Kidney (tissue), 14 donors: ENCODE results near the gene L1CAM. TPM values are rescaled to one million over a fixed set of nuclear protein-coding genes. Genes with fewer than 3 reads are reported as not detected.
A peak's percentile ranks its signal among the peaks of the same experiment; 100 is the strongest.

Experiments
- DNase-seq, 5 donors: peaks; one replicate each; pipeline ENCODE4 v3.0.0-alpha.2; 2013 to 2020
- FAIRE-seq: peaks from 2 replicates; lab custom pipeline; 2012; peaks lifted over from hg19 to GRCh38; lab: Jason Lieb, UNC
- H3K27ac ChIP-seq, 2 donors: one replicate each; pipeline ENCODE4 v1.7.0; 2013; ENCODE audit warnings: low read depth in 2 of 2, low read length in 2 of 2, inconsistent platforms in 1 of 2
- H3K27me3 ChIP-seq: one replicate; pipeline ENCODE4 v1.7.1; 2013; ENCODE audit warnings: low read length, inconsistent platforms; ENCODE audit not compliant: control insufficient read depth, insufficient read depth
- H3K36me3 ChIP-seq, 3 donors: one replicate each; pipeline versions ENCODE4 v1.7.0 to v1.7.1; 2013; ENCODE audit warnings: low read length in 3 of 3, control low read depth in 1 of 3, inconsistent platforms in 1 of 3; ENCODE audit not compliant: insufficient read depth in 3 of 3, control insufficient read depth in 2 of 3
- H3K4me1 ChIP-seq, 3 donors: one replicate each; pipeline versions ENCODE4 v1.7.0 to v1.7.1; 2013; ENCODE audit warnings: low read length in 3 of 3, inconsistent platforms in 1 of 3, low read depth in 1 of 3; ENCODE audit not compliant: control insufficient read depth in 2 of 3, insufficient read depth in 2 of 3
- H3K4me3 ChIP-seq, 3 donors: one replicate each; pipeline versions ENCODE4 v1.7.0 to v1.8.1; 2013; ENCODE audit warnings: low read length in 3 of 3, control low read depth in 1 of 3, inconsistent platforms in 1 of 3
- H3K9ac ChIP-seq, 3 donors: one replicate each; pipeline versions ENCODE4 v1.7.0 to v1.7.1; 2013; ENCODE audit warnings: low read length in 3 of 3, control low read depth in 1 of 3, inconsistent platforms in 1 of 3
- H3K9me3 ChIP-seq, 3 donors: one replicate each; pipeline versions ENCODE4 v1.7.0 to v1.7.1; 2013; ENCODE audit warnings: low read length in 3 of 3, control low read depth in 1 of 3, inconsistent platforms in 1 of 3; ENCODE audit not compliant: control insufficient read depth in 2 of 3, insufficient read depth in 1 of 3
- intact Hi-C: fragments of 100-400 bp; cut with DNase I; formaldehyde crosslinking; loops from one replicate; pipeline ENCODE4 v1.11.1; 2022
- polyA plus RNA-seq: library from polyadenylated mRNA; stranded (reverse); fragments of 350-450 nt; fragmentation: Illumina TruSeq; extraction: RNeasy Lipid Tissue Mini Kit (QIAGEN cat#74804); gene quantifications from one replicate; pipeline ENCODE4 v1.2.3, GENCODE V29; 2014; ENCODE audit warnings: low read depth, low replicate concordance; ENCODE audit not compliant: insufficient read depth
- total RNA-seq: library from RNA; stranded (reverse); fragmentation: NEBNext Ultra II Directional; extraction: Animal tissue kit (Norgen Biotek cat#: 25700); gene quantifications from one replicate; pipeline ENCODE4 v1.2.1, GENCODE V29; 2021
- TF ChIP-seq, protein P1 (sequence below): IDR thresholded peaks from 3 replicates; pipeline ENCODE4 v1.5.1; 2012; ENCODE audit warnings: mild to moderate bottlenecking, moderate library complexity, borderline replicate concordance; ENCODE audit not compliant: insufficient read depth; ENCODE audit errors: extremely low read depth
- donor health status: control.
- donor health status: control.
- donor health status: control.
- donor health status: control.
- donor health status: control.
- donor health status: DM: yes; HTN: yes; CAD: no.
- donor health status: Normal renal cell carcinoma (clear cell type).

L1CAM gene
- total and polyA plus RNA-seq, 2 donors from 2014 or later: 26.1 to 71.9 TPM

DNA sequence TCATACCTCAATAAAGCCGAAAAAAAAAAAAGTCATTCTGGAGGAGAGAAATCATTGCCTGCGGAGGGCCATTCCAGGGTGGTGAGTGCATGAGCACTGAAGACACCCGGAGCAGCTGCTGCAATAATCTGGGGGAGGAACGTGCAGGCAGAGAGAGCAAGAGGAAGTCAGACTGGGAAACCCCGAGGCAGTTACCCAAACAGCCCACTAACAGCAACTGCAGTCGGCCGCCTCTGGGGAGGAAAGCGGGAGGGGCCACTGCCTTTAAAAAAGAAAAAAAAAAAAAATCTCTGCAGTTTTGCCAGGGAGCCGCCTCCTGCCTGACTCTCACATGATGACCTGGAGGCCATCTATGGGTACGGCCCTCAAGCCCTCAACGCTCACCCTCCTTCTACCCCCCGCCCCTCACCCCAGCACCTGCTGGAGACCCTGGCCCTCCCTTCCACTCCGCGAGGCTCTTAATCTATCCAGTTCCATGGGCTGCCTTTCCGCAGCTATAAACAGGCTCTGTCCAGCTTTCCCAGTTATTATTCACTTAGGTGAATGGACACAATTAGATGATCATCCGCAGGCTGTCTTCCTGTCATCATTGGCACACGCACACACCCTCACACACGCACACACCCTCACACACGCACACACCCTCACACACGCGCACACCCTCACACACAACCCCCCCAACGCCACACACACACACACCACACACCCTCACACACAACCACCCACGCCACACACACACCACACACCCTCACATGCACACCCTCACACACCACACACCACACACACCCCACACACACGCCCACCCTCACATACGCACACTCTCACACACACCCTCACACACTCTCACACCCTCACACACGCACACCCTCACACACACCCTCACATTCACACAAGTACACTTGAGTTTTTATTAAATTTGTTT is 15.1 kb upstream of the L1CAM start:
- FAIRE-seq: peak; percentile 49
- H3K4me3 ChIP-seq: no peak overlapping the region
- peaks cover 0 to 8% (median 0%) of the 10 kb centered on the region in 3 donors for H3K4me1 ChIP-seq
- intact Hi-C loops: no loop called here
- peak in 3 of 5 donors; percentile 45 to 54 (median 49) for DNase-seq
- H3K9ac ChIP-seq: no peak overlapping the region
- H3K36me3 ChIP-seq: no peaks in the 10 kb centered on the region
- H3K27ac ChIP-seq: peak overlapping the region in 1 of 2 donors; percentile 3
- no peaks in the 10 kb centered on the region for H3K9me3 ChIP-seq
- TF ChIP-seq, protein P1, sequence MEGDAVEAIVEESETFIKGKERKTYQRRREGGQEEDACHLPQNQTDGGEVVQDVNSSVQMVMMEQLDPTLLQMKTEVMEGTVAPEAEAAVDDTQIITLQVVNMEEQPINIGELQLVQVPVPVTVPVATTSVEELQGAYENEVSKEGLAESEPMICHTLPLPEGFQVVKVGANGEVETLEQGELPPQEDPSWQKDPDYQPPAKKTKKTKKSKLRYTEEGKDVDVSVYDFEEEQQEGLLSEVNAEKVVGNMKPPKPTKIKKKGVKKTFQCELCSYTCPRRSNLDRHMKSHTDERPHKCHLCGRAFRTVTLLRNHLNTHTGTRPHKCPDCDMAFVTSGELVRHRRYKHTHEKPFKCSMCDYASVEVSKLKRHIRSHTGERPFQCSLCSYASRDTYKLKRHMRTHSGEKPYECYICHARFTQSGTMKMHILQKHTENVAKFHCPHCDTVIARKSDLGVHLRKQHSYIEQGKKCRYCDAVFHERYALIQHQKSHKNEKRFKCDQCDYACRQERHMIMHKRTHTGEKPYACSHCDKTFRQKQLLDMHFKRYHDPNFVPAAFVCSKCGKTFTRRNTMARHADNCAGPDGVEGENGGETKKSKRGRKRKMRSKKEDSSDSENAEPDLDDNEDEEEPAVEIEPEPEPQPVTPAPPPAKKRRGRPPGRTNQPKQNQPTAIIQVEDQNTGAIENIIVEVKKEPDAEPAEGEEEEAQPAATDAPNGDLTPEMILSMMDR: no peak
- H3K27me3 ChIP-seq: no peaks in the 10 kb centered on the region

DNA sequence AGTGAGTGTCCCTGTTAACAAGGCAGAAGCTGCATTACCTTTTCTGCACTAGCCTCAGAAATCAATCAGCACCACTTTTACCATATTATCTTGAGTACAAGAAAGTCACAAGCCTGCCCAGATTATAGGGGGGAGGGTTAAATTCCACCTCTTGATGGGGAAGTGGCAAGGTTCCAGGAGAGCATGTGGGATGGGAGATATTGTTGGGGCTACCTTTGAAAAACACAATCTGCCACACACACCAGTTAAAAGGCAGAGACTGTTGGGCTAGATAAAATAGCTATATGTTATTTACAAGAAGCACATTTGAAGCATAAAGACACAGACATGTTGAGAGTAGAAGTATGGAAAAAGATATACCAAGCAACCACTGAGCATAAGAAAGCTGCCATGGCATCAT is 11.9 kb upstream of the L1CAM start:
- H3K9ac ChIP-seq: no peak overlapping the region
- FAIRE-seq (no peak), DNase-seq (no peak)
- intact Hi-C loops: no loop called here
- peaks cover 0 to 4% (median 0%) of the 10 kb centered on the region in 3 donors for H3K4me1 ChIP-seq
- no peak overlapping the region for H3K27ac ChIP-seq
- no peak overlapping the region for H3K4me3 ChIP-seq
- H3K36me3 ChIP-seq: no peaks in the 10 kb centered on the region
- no peaks in the 10 kb centered on the region for H3K9me3 ChIP-seq
- H3K27me3 ChIP-seq: no peaks in the 10 kb centered on the region
- TF ChIP-seq, protein P1: no peak

DNA sequence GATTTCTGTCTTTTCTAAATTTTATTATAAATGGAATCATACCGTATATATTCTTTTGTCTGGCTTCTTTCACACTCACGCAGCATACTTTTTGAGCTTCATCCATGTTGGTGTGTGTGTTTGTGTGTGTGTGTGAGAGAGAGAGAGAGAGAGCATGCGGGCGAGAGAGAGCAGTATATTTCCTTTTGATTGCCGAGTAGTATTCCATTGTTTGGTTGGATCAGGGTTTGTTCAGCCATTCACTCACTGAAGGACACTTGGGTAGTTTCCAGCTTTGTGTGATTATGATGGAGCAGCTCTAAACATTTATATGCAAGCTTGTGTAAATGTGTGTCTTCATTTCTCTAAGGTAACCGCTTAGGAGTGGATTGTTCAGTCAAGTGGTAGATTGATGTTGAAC is 3.1 kb upstream of the L1CAM start:
- peaks cover 5% of the 10 kb centered on the region for H3K27me3 ChIP-seq
- no peaks in the 10 kb centered on the region for H3K9me3 ChIP-seq
- H3K36me3 ChIP-seq: no peaks in the 10 kb centered on the region
- no peak overlapping the region for H3K4me3 ChIP-seq
- intact Hi-C loops: no loop called here
- H3K9ac ChIP-seq: no peak overlapping the region
- TF ChIP-seq, protein P1: no peak
- H3K4me1 ChIP-seq: peaks cover 0 to 2% (median 0%) of the 10 kb centered on the region in 3 donors
- no peak for FAIRE-seq
- no peak overlapping the region for H3K27ac ChIP-seq
- no peak for DNase-seq
